Neural cell (in vitro differentiated cells): ENCODE data around the gene HIPK4. TPM values are rescaled to one million over a fixed set of nuclear protein-coding genes. Genes with fewer than 3 reads are reported as not detected.

ENCODE experiments used
- H2AFZ ChIP-seq: fragments of 200-600, 300-800 bp; sonication (generic), shearing (Covaris generic); 2 replicates; pipeline ENCODE4 v1.6.0; 2014; ENCODE audit warnings: low read depth, mild to moderate bottlenecking, antibody characterized with exemption, low read length, moderate library complexity
- H3F3A ChIP-seq: fragments of 200-600 bp; shearing (Covaris generic); 2 replicates; pipeline ENCODE4 v1.6.1; 2016; ENCODE audit warnings: mild to moderate bottlenecking, moderate library complexity, mixed read lengths, antibody characterized with exemption, low read length; ENCODE audit not compliant: insufficient read depth, poor library complexity, severe bottlenecking
- H3K27ac ChIP-seq: fragments of 200-600, 300-800 bp; sonication (generic), shearing (Covaris generic); 2 replicates; pipeline ENCODE4 v1.5.1; 2014; ENCODE audit warnings: mild to moderate bottlenecking, low read length, moderate library complexity
- H3K27me3 ChIP-seq: fragments of 300-800, 200-600 bp; sonication (generic), shearing (Covaris generic); 2 replicates; pipeline ENCODE4 v1.6.0; 2014; ENCODE audit warnings: mild to moderate bottlenecking, low read depth, low read length, moderate library complexity; ENCODE audit not compliant: insufficient read depth
- H3K36me3 ChIP-seq: fragments of 300-800, 200-600 bp; sonication (generic), shearing (Covaris generic); 2 replicates; pipeline ENCODE4 v1.5.1; 2014; ENCODE audit warnings: mild to moderate bottlenecking, antibody characterized with exemption, low read length, moderate library complexity; ENCODE audit not compliant: insufficient read depth
- H3K4me2 ChIP-seq: fragments of 300-800, 200-600 bp; sonication (generic), shearing (Covaris generic); 2 replicates; pipeline ENCODE4 v1.6.0; 2014; ENCODE audit warnings: mild to moderate bottlenecking, low read length
- H3K4me3 ChIP-seq: fragments of 300-800, 200-600 bp; sonication (generic), shearing (Covaris generic); 2 replicates; pipeline ENCODE4 v1.5.1; 2014; ENCODE audit warnings: mild to moderate bottlenecking, low read length, moderate library complexity
- H3K79me2 ChIP-seq: fragments of 200-600 bp; shearing (Covaris generic); replicated peaks from 2 replicates; pipeline ENCODE4 v1.6.0; 2014; ENCODE audit warnings: mild to moderate bottlenecking, low read length, moderate library complexity; ENCODE audit not compliant: insufficient read depth
- H3K9ac ChIP-seq: fragments of 300-800, 200-600 bp; sonication (generic), shearing (Covaris generic); 2 replicates; pipeline ENCODE4 v1.6.1; 2016; ENCODE audit warnings: mild to moderate bottlenecking, low read length, mixed read lengths
- H3K9me2 ChIP-seq: fragments of 200-600 bp; shearing (Covaris generic); 2 replicates; pipeline ENCODE4 v1.6.1; 2016; ENCODE audit warnings: mild to moderate bottlenecking, low read length, mixed read lengths; ENCODE audit not compliant: insufficient read depth
- H3K9me3 ChIP-seq: fragments of 200-600, 300-800 bp; sonication (generic), shearing (Covaris generic); 2 replicates; pipeline ENCODE4 v1.6.1; 2016; ENCODE audit warnings: mild to moderate bottlenecking, mixed run types, low read length, moderate library complexity, mixed read lengths
- H4K20me1 ChIP-seq: fragments of 200-600 bp; shearing (Covaris generic); 2 replicates; pipeline ENCODE4 v1.6.1; 2016; ENCODE audit warnings: mild to moderate bottlenecking, mixed run types; ENCODE audit not compliant: insufficient read depth
- CTCF ChIP-seq: fragments of 450-650 bp; IDR thresholded peaks from 2 replicates; pipeline ENCODE4 v1.5.1; 2014; ENCODE audit warnings: antibody characterized with exemption, mild to moderate bottlenecking, moderate library complexity; ENCODE audit not compliant: poor library complexity, severe bottlenecking
- EP300 ChIP-seq: fragments of 450-650 bp; conservative IDR thresholded peaks from 2 replicates; pipeline ENCODE4 v1.6.1; 2014; ENCODE audit warnings: antibody characterized with exemption, mild to moderate bottlenecking, moderate library complexity; ENCODE audit not compliant: poor library complexity, severe bottlenecking
- EZH2 ChIP-seq: fragments of 200-600, 300-800 bp; shearing (Covaris generic), sonication (generic); IDR thresholded peaks from 2 replicates; pipeline ENCODE4 v1.6.1; 2014; ENCODE audit warnings: antibody characterized with exemption, low read length, borderline replicate concordance, mild to moderate bottlenecking; ENCODE audit not compliant: insufficient read depth, poor library complexity, severe bottlenecking
- MXI1 ChIP-seq: fragments of 450-650 bp; conservative IDR thresholded peaks from 2 replicates; pipeline ENCODE4 v1.6.1; 2014; ENCODE audit warnings: antibody characterized with exemption, mild to moderate bottlenecking; ENCODE audit not compliant: poor library complexity, severe bottlenecking
- POLR2AphosphoS5 ChIP-seq: IDR thresholded peaks from 2 replicates; pipeline ENCODE4 v1.6.1; 2012
- RAD21 ChIP-seq: fragments of 450-650 bp; conservative IDR thresholded peaks from 2 replicates; pipeline ENCODE4 v1.6.1; 2014; ENCODE audit warnings: antibody characterized with exemption, mild to moderate bottlenecking, moderate library complexity
- REST ChIP-seq: IDR thresholded peaks from 2 replicates; pipeline ENCODE4 v1.6.1; 2012; ENCODE audit warnings: borderline replicate concordance
- SMC3 ChIP-seq: fragments of 450-650 bp; conservative IDR thresholded peaks from 2 replicates; pipeline ENCODE4 v1.6.1; 2014; ENCODE audit warnings: antibody characterized with exemption, mild to moderate bottlenecking, moderate library complexity; ENCODE audit not compliant: poor library complexity
- TAF1 ChIP-seq: IDR thresholded peaks from 2 replicates; pipeline ENCODE4 v1.6.1; 2012; ENCODE audit warnings: low read depth
- polyA plus RNA-seq: library from polyadenylated mRNA; depleted of rRNA; stranded (reverse); fragments of >200 nt; gene quantifications from 2 replicates; pipeline ENCODE4 v1.2.3, GENCODE V29; 2014

The HIPK4 gene
- polyA plus RNA-seq, 1 donor from 2014 or later: not detected

- Histone ChIP-seq H3K9me3 (no peaks in the 10 kb centered on the region), H3K9ac (no peak overlapping the region), H2AFZ (no peak overlapping the region), H3K4me3 (no peak overlapping the region), H3K79me2 (no peaks in the 10 kb centered on the region), H3K9me2 (no peaks in the 10 kb centered on the region), H3K36me3 (no peaks in the 10 kb centered on the region), H3F3A (no peaks in the 10 kb centered on the region), H3K27ac (no peak overlapping the region), H3K4me2 (no peak overlapping the region), H4K20me1 (no peaks in the 10 kb centered on the region), H3K27me3 (no peaks in the 10 kb centered on the region)
- no peak for TF ChIP-seq RAD21
- no peak for TF ChIP-seq CTCF
- no peak for TF ChIP-seq MXI1
- TF ChIP-seq SMC3: no peak
Observed at GRCh38 chr19:40396886-40397567, 7.0 kb upstream of the HIPK4 start.

- no peak overlapping the region for H3K4me2 ChIP-seq
- no peaks in the 10 kb centered on the region for H3K9me2 ChIP-seq
Observed at GRCh38 chr19:40395956-40396355, 6.0 kb upstream of the HIPK4 start.

More at GRCh38 chr19:40395956-40396355, 6.0 kb upstream of the HIPK4 start:
- H3K4me3 ChIP-seq: no peak overlapping the region
- H3K27ac ChIP-seq: no peak overlapping the region
- no peaks in the 10 kb centered on the region for H4K20me1 ChIP-seq
- no peaks in the 10 kb centered on the region for H3K36me3 ChIP-seq
- no peaks in the 10 kb centered on the region for H3K9me3 ChIP-seq
- no peaks in the 10 kb centered on the region for H3F3A ChIP-seq
- no peak overlapping the region for H3K9ac ChIP-seq
- no peak overlapping the region for H2AFZ ChIP-seq
- TF ChIP-seq EZH2 (no peak), EP300 (no peak), SMC3 (no peak), TAF1 (no peak), RAD21 (no peak), REST (no peak), POLR2AphosphoS5 (no peak), MXI1 (no peak), CTCF (no peak)
- H3K79me2 ChIP-seq: no peaks in the 10 kb centered on the region
- H3K27me3 ChIP-seq: no peaks in the 10 kb centered on the region
